ENCODE results near the gene PLEKHG2.

PLEKHG2 gene

DNA sequence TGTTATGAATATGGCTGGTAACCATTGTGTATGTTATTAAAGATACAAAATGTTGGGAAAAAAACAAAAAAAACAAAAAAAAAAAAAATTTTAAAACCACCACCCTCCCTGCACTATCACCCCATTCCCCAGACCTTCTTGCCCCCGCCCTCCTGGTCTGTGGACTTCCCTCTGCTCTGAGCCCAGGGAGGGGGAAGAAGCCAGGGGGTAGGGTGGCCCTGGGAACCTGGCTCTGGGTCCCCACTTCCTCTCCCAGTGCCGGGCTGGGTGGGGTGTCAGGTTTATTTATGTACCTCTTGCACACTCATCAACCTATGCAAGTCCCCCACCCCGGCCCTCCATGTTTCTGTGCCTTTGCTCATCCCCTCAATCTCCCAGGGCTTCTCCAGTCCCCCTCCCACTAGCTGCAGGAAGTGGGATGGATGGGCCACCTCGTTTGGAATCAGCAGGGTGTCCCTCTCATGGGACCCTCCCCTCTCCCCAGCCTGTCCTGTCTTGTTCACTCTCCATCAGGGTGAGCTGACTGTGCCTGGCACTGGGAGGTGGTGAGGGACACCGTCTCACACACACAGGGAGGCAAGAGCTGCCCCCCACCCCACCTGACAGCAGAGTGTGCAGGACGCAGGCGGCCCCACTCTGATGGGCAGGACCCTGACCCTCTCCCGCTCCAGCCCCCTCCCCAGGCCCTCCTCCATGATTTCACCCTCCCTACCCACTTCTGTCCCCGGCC, 27.5 kb upstream of the PLEKHG2 start:
- DNase-seq, result no peak

DNA sequence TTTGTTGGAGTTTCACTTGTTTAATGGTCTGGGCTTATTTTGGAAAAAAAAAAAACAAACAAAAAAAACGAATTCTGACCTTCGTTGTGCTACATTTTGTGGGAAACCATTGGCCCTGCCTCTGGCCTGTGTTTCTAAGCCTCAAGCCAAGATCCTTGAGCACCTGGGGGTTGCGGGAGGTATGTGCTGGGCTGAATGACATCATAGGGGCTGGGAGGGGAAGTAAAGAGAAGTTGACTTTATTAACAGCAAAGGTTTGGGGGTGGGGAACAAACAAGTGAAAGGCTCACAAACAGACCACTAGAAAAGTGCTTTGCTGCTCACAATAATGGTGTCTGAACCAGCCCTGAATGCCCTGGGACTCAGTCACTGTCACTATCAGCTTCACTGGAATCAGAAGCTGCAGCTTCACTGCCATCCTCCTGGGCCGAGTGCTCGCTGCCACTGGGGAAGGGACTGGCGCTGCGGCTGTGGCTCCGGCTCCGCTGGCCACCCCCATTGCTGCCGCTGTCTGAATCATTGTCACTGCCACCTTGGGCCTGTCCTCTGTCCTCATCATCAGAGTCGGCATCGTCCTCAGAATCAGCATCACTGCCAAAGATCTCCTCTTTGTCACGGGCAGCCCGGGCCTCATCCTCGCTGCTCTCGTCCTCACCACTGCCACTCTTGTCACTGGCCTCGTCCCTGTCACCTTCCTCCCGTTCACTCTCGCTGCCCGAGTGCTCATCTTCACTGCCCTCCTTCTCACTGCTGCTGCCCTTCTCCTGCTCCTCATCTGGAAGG, 26.6 kb upstream of the PLEKHG2 start:
- DNase-seq, result no peak

DNA sequence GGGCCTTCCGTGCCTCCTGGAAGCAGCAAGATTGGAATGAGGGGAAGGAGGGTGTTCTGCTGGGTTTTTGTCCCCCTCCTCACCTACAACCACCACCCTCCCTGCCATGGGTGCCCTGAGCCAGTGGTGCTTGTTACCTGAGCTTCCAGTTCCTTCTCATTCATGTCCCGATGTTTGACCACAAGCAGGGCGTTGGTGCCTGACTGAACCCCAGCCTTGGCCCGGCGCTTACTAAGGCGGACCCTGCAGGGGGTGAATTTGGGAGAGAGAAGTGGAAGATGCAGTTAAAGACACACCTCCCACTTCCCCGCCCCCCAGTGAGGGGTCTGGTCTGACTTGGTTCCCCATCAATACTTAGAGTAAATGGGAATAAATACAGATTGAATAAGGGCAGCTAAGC, 25.9 kb upstream of the PLEKHG2 start:
- no peak for DNase-seq

DNA sequence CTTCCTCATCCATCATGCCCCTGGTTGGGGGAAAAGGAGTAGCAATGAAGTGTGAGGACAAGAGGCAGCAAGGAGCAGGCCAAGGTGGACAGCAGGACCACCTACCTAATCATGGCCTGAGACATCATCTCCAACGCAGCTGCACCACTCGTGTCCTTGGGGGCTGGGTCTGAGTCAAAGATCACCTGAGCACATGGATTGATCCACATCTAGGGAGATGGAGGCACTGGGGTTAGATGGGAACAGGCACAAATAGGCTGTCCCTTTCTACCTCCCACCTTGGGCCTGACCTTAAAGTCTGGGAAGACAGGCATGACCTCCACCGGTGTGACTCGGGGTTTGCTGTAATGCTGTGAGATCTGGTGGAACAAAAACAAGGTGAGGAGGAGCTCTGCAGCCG, 23.8 kb upstream of the PLEKHG2 start:
- no peak for DNase-seq

DNA sequence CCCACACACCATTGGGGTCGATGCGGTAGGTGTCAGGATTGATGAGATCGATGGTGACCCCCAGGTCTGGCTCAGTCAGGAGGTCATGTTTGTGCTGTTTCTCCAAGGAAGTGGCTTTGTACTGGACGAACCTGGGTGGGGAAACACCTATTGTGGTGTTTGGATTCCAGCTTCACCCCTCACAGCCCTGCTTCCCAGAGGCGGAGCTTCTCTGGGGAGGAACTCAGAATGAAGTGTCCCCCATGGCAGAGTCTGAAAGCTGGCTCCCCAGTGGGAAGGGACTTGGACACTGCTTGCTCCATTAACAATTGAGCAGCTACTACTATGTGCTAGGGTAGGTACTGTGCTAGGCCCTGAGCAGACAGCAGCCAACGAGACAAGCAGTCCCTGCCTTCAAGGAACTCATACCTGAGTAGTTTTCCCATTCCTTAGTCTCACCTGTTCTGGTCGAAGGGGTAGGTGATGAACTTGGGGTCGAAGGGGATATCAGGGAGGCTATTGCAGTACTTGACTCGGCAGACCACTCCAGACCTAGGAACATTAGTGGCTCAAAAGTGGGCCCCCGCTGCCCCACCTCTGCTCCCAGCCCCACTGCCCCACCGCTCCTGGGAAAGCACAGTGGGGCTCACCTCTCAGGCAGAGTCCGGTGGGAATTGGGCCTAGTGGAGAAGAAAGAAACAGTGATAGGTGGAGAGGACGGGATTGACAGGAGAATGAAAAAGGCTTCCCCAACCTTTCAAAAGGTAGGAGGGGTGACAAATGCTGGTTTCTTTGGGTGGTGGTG, 22.6 kb upstream of the PLEKHG2 start:
- no peak for DNase-seq

DNA sequence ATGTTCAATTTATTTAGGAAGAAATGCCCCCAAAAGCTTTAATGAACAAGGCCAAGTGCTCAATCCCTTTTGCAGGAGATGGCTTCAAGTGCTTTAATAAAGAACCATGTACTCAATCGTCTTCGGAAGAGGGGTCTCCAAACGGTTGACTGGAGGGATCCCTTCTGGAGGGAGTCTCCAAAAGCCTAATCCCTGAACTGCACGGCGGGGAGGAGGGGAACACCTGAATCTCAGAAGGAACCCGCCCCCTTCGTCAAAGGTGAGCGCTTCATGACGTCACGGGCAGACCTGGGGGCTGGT, 22.1 kb upstream of the PLEKHG2 start:
- DNase-seq, result peak; percentile 88 to 89

DNA sequence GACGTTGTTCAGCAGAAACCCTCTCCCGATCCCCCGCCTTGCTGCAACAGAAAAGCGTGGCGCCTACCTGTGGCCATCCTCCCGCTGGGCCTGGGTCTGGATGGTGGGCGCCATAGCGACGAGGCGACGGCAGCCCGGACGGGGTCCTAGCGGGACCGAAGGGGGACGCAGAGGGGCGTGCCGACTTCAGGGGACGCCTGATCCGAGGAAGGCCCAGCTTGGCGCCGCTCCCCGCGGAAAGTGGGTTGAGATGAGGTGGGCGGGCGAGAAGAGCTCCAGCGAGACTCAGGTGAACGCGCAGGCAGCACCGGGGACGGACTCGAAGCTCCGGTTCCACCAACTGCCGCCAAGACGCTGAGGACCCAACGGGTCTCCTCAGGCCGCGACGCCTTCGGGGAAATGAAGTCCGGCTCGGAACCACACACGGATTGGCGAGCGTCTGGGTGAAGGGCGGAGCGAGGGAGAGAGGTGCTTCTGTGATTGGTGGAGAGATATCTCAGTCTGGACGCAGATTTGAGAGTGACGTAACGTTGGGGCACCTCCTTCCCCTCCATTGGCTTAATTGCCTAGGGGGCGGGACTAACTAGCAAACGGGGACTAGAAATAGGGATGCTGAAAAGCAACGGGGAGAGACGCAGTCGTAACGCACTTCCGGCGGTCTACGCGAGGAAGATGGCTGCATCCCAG, 21.6 kb upstream of the PLEKHG2 start, which contains the start of the genes MED29 and PAF1:
Gene MED29 (plus strand): TSS at position 628 of the 687 bp plus-strand sequence. CDS start 45 bp downstream, at position 673.
Gene PAF1 (minus strand): TSS at position 356 of the 687 bp plus-strand sequence. CDS start 242 bp downstream, at position 114.
- peak; percentile 99 for DNase-seq

DNA sequence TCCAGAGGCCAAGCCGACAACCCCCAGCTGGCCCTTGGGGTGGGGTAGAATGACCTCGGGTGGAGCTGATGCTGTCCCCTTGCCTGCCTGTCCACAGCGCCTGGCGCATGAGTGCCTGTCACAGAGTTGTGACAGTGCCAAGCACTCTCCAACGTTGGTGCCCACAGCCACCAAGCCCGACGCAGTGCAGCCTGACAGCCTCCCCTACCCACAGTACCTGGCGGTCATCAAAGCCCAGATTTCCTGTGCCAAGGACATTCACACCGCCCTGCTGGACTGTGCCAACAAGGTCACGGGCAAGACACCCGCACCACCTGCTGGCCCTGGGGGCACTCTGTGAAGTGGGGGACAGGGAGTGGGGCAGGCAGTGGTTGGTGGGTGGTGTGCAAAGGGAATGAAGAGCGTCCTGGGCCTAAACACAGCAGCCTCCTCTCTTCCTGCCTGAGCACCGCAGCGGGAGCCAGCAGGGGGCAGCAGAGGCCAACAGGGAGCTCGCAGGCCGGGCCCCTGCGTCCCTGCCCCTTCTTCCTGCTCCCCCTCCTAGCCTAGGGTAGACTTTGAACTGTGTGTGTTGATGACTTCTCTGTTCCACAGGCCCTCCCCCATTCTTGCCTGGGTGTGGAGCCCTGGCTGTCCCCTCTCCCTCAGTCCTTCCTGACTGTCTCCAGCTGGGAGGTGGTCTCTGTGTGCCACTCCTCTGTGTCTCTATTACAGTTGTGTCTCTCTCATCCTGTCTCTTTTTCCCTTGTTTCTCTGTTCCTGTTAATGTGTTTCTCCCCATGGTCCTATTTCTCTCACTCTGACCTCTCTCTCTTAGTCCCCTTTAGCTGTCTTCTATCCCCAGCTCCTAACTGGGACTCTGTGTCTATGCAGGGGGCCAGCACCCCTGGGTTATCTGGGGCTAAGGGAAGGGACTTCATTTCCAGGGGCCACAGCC, 14.8 kb upstream of the PLEKHG2 start:
- peak; percentile 93 to 95 for DNase-seq

DNA sequence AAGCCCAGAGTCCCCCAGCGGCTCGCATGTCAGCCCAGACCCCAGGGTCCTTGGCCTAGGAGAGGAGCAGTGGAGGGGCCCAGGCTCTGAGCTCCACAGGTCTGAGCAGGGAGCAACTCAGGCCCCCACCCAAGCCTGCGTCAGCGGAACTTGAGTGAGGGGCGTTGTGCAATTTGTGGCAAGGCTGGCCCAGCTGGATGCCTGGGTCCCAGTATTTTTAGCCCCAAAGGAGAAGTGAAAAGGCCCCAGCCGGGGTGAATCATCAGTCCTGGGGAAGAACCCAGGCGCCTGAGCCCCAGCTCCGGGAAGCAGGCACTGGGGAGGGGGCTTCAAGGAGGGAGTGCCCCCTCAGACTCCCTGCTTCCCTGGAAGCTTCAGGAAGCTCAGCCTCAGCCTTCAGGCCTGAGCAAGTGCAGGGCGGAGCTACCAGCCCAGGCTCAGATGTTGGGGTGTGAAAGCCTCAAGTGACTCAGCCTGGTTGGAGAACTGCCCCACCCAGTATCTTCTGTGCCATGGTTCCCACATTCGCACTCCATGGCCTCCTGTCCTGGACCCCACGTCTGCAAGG, 14.1 kb upstream of the PLEKHG2 start:
- peak; percentile 66 to 89 for DNase-seq

DNA sequence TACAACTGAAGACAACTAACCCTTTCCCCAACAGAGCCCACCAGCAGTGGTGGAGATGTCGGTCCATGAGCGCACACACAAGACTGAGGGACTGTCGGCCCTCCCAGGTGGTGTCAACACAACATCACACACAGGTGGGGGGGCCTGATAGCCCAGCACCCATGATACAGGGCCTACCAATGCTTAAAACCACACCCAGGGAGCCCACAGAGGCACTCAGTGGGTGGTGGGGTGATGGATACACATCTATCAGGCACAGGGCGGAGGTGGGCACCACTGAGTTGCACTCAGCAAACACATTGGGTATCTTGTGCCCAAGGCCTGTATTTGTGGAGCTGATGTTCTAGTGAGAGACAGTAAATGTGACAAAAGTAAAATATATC, 12.8 kb upstream of the PLEKHG2 start:
- no peak for DNase-seq

DNA sequence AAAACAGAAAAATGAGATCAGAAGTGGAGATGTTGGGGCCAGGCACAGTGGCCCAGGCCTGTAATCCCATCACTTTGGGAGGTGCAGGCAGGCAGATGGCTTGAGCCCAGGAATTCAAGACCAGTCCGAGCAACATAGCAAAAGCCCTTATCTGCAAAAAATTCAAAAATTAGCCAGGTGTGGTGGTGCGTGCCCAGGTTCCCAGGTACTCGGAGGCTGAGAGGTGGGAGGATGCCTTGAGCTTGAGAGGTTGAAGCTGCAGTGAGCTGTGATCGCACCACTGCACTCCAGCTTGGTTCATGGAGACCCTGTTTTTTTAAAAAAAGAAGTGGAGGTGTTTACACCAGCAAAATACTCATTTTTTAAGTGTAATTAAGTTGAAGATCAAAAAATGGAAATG, 12.4 kb upstream of the PLEKHG2 start:
- no peak for DNase-seq

DNA sequence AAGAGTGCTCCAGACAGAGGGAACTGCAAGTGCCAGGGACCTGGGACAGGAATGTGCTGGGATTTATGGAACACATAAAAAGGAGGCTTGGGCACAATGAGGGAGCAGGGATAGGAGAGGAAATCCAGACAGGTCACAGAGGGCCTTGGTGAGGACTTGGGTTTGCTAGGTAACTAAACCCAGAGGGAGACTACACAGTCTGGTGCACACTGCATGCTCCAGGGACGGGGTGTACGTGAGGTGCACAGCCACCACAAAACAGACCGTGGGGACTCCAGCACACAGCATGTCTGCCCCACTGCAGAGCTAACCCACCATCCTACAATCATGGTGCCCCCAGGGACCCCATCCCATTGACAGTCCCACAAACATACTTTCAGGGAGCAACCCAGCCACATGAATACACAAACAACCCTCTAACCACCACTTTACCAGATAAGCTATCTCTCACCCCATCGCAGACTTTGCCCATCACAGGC, 11.4 kb upstream of the PLEKHG2 start:
- DNase-seq, result no peak

DNA sequence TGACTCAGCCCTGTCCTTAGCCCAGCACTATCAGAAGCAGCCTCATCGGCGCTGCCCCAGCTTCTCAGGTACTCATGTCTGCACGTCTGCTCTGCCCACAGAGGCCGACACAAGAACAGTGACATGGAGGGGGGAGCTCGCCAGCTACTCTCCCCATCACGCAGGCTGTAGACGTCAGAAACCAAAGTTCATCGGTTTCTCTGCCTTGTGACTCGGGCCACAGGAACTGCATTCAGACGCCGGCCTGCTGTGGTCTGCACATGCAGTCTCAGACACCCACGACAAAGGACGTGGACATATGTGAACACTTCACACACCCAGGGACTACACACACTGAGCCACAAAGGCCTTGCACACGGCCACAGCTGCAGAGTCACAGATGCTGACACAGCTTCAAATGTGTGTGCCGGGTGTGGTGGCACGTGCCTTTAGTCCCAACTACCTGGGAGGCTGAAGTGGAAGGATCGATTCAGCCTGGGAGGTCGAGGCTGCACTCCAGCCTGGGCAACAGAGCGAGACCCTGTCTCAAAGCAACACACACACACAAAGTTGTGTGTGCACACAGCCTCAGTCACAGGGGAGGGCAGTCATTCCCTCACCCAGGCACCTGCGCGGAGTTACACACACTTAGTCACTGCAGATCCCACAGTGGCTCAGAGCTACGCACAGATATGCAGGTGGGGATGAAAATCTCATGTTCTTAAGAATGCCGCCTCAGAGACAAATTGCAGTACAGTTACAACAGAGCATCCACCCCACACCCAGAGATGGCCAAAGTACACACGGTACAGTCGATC, 10.7 kb upstream of the PLEKHG2 start:
- peak; percentile 90 to 92 for DNase-seq

DNA sequence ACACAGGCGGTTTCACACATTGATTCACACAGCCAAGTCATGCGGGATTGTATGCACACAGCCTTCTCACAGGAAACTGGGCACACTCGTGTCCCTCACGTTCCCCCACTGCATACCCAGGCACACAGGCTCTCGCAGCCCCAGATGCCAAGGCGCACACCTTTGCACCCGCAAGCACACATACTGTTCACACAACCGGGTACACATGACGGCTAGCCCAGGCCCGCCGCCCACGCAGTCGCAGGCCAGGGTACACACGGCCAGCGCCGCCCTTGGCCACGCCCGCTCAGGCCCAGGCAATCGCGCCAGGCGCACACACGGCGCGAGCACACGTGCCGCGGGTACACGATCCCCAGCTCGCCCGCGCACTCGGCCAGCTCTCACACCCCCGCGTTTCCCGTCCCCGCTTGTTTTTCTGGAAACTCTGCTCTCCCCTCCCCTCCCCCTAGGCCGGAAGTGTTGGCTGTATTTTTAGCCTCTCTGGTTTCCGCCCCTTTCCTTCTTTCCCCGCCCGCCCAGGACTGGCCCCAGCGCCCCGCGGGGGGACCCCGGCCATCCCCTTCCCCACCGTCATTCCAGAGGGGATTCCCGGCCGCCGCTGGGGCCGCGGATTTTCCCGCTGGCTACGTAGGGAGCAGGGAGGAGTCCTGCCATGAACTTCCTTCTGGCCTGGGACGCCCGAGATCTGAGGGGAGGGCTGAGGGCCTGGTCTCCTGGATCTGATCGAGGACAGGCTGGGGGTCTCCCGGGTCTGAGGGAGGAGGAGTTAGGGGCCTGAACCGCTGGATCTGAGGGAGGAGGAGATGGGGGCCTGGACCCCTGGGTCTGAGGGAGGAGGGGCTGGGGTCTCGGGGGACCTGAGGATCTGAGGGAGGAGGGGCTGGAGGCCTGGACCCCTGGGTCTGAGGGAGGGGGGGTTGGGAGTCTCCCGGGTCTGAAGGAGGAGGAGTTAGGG, 9.8 kb upstream of the PLEKHG2 start:
- peak; percentile 93 for DNase-seq

DNA sequence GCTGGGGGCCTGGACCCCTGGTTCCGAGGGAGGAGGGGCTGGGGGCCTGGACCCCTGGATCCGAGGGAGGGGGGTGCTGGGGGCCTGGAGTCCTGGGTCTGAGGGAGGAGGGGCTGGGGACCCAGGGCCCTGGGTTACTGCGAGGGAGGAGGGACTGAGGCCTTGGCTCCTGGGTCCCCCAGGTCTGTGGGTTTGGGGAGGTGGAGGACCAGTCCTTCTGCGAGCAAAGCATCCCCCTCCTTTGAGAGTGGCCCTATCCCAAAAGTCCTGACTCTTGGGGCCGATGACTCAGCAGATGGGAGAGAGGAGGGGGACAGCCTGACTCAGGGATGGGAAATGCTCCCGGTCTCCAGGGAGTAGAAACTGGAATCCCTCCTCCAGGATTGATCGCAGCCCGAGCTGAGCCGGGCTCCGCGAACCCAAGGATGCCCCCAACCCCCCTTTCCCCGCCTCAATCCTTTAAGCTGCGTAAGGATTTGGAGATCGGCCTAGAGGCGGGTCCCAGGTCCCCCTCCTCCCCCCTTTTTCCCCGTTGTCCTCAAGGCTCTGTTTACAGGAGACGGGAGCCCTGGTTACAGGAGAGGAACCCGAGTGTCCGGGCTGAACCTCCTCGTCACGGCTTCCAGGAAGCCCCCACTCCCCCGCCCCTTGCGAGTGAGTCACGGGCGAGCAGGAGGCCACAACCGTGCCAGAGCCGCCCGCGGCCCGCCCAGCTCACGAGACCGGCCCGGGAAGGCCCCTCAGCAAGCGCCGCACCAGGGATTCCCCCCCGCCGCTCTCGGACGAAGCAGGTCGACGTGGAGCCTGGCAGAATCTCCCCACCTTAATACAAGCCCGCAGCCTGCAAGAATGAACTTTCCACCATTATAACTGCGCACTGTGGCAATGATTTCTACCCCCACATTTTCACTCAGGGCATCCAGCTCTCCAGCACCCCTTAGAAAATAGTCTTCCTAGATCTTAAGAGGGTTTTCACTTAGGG, 8.8 kb upstream of the PLEKHG2 start:
- peak; percentile 98 to 99 for DNase-seq

DNA sequence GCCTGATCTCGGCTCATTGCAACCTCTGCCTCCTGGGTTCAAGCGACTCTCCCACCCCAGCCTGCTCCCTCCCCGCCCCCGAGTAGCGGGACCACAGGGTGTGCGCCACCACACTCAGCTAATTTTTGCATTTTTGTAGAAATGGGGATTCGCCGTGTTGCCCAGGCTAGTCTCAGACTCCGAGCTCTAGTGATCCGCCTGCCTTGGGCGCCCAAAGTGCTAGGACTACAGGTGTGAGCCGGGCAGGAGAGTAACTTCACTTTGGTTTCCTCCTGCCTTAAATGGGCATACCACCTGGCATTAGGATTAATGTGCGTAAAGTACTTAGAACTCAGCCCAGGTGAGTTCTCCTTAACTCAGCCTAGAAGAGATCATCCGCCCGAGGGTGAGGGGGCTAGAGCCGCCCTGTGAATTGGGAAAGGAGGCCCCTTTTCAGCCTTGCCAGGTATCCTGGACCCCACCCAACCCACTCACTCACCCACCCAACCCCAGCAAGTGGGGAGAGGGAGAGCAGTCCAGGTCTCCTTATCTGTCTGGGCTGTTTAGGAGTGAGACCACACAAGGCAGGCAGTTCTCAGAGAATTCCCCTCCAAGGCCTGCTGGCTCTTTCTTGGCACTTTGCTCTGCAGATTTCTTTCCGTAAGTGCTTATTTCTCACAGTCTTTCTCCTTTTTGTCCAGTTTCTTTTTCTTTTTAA, 7.1 kb upstream of the PLEKHG2 start:
- peak in 1 of 2 donors; percentile 41 for DNase-seq

DNA sequence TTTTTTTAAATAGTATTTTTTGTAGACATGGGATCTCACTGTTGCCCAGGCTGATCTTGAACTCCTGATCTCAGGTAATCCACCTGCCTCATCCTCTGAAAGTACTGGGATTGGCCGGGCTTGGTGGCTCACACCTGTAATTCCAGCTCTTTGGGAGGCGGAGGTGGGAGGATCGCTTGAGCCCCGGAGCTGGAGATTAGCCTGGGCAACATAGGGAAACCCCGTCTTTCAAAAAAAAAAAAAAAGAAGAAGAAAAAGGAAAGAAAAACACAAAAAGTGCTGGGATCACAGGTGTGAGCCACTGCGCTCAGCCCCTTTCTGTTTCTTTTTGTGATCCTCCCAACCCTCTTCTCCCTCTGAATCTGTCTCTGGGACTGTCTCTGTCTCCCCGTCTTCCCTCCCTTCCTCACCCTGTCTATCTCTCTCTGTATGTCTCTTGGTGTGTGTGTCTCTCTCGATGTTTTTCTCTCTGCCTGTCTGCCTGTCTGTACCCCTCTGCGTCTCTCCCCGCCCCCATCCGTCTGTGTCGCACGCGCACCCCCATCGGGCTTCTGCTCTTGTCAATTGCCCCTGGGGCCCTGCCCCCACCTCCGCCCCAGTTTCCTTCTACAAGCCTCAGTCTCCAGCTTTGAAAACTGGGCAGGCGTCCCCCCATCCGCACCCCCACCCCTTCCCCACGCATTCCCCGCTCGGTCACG, 6.4 kb upstream of the PLEKHG2 start:
- peak; percentile 93 to 96 for DNase-seq
